Left cardiac atrium (tissue), 4 donors: ENCODE results near the gene CA10. TPM values are rescaled to one million over a fixed set of nuclear protein-coding genes. Genes with fewer than 3 reads are reported as not detected.

Experiments
- ATAC-seq, 2 donors: fragments of 200-7000 bp; cut with Tn5 transposase; one replicate each; pipeline ENCODE4 v1.9.1; 2020; ENCODE audit warnings: mild to moderate bottlenecking in 2 of 2, moderate library complexity in 2 of 2
- DNase-seq: peaks from one replicate; pipeline ENCODE4 v3.0.0-alpha.2; 2020
- intact Hi-C, 2 donors: fragments of 100-400 bp; cut with DNase I; formaldehyde crosslinking; loops; one replicate each; pipeline versions ENCODE4 v1.14.1 to v1.15.1; 2022 to 2023
- total RNA-seq, 2 donors: library from RNA; stranded (reverse); fragmentation: NEBNext Ultra II Directional; extraction: Animal tissue kit (Norgen Biotek cat#: 25700); gene quantifications; one replicate each; pipeline ENCODE4 v1.2.1, GENCODE V29; 2021
- donor health status: DM: no; HTN: yes; CAD: no.
- donor health status: DM: no; HTN: yes; CAD: no; lungs with severe emphysema.
- donor health status: DM: yes; HTN: yes; CAD: no.
- donor health status: Dilated cardiomyopathy.

CA10 gene
- total RNA-seq, 2 donors from 2014 or later: not detected

DNA sequence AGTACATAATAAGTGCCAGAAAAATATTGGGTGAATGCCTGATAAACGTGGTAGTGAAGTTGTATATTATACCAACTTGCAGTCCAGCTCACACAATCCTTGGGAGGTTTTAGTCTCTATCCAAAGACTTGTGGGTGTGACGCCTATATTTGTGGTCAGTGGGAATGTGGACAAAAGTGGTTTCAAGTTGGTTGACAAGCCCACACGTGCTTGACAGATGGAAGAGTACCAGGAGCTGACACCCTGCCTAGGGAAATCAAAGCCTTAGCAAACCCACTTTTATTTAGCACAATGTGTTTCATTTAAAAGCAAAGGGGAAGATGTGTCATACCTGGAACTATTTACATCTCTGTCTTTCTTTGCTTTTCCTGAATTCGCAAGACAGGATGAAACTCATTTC is 79.0 kb downstream of the CA10 start:
- intact Hi-C loops: no loop called here
- no peak for ATAC-seq

DNA sequence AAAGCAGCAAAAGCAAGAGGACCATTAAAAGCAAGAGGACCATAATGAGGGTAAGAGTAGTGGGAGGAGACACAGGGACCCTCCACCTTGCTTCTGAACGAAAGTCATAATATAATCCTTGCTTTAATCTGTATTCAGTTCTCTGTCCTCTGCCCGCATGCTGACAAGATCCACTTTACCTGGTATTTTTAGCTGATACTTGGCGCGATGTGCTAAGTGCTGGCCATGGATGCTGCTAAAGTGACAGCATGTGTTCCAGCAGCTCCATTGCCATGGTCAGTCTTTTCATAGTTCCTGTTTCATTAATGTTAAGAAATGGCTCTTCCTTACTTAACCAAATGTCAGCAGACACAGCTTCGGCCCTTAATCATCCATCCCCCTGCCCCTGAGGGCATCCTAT is 86.8 kb downstream of the CA10 start:
- intact Hi-C loops: no loop called here
- no peak for ATAC-seq
- DNase-seq: no peak

More for the DNA sequence above, 79.0 kb downstream of the CA10 start:
- no peak for DNase-seq

DNA sequence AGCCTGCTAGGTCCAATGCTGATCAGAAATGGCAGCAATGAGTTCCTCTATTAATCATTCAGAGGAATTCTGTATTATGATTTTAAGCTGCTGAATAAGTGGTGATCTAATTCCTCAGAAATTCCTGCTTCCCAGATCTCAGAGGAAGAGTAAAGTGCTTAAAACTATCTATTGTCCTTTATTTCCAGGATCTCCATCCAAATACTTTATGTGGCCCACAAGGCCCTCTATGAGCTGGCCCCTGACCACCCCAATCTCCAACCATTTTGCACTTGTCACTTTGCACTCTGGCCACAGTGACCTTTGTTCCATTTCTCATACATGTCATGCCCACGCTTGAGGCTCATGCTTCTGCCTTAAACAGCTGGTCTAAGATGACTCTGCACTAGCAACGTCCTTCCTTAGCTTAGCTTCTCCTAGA is 93.7 kb downstream of the CA10 start:
- ATAC-seq: no peak
- DNase-seq: no peak
- intact Hi-C loops: loop anchor here in 1 of 2 donors (10.0 kb wide), 1 partner anchor 60 kb away; no protein-coding TSS in a partner anchor

DNA sequence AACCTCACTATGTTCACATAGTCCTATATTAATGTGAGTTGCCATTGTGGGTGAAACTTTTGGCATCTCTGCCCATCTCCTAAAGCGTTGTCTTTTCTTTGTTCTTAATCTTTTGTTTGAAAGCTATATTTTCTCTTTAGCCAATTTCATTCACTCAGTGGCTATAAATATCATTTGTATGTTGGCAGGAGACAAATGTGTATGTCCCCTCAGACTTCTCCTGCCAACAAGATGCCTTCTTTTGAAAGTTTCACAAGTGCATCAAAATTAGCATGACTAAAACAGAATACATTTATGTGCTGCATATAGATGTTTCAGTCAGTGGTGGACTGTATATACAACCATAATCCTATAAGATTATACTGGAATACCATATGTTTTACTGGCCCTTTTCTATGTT is 109.0 kb downstream of the CA10 start:
- intact Hi-C loops: no loop called here
- ATAC-seq (no peak), DNase-seq (no peak)

DNA sequence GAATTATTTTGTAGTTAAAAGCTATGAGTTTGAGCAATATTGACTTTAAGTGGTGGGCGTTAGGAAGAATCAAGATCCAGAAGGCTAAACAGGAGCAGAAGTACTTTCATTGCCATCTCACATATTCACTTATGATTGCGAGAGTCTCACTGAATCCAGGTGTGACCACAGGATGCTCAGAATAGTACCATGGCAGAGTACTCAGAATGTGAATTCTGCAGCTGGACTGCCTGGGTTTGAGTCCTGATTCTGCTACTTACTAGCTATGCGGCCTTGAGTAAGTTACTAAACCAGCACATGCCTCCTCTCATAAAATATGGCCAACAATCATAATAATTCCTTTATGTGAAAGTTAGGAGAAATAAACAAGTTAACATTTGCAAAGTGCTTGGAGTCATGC is 109.5 kb downstream of the CA10 start:
- DNase-seq (no peak), ATAC-seq (no peak)
- intact Hi-C loops: no loop called here

DNA sequence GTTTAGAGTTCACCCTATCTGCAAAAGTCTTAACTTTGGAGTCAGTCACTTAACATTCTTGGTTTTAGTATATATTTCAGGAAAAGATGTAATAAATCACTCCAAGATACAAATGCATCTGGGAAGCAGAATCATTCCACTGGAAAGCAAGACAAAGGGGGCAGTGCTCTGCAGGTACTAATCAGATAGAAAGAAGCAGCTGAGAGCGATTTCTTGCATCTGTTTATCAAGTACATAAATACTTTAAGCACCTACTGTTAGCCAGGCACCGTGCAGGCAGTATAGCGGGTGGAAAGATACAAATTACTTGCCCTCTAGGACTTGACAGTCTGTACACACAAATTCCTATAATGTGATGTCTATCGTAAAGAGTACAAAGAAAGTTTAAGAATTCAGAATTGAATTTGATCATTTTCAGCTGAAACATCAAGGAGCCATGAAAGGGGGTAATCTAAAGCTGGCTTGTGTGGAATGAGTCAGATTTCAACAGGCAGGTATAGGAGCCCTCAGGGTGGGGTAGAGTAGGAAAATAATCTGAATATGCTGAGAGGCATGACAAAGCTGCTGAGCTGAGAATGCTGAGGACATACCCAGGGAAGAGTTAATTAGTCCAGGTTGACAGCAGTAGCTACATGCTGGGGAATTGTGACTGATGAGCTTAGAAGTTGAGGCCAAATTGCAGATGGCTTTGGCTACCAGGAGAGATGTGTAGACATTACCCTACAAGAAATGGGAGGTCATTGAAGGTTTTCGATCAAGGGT is 110.2 kb downstream of the CA10 start:
- no peak for ATAC-seq
- no peak for DNase-seq
- intact Hi-C loops: no loop called here

DNA sequence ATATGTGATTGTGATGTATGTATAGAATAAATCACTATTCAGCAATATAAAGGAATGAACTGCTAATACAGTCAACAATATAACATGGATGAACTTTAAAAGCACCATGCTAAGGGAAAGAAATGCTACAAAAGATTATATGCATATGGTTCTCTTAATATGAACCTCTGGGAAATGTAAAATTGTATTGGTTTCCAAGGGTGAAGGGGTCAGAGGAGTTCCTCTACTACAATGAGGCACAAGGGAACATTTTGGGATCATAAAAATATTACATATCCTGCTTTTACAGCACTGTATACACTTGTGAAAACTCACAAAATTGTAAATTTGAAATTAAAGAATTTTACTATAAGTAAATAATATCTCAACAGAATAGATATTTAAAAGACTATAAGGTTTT is 111.4 kb downstream of the CA10 start:
- no peak for ATAC-seq
- no peak for DNase-seq
- intact Hi-C loops: no loop called here

DNA sequence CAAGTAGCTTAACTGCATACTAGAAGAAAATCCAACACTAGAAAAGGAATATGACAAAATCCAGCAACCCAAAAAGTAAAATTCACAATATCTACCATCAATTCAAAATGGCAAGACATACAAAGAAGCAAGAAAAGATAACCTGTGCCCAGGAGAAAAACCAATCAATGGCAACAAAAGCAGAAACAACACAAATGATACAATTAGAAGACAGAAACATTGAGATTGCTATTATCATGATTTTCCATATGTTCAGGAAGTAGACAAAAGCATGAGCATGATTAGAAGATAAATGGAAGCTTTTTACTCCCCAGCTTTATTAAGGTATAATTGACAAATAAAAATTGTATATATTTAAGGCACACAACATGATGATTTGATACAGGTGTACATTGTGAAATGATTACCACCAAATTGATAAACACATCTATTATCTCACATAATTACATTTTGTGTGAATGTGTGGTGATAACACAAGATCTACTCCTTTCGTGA is 117.3 kb downstream of the CA10 start:
- no peak for ATAC-seq
- DNase-seq: no peak
- intact Hi-C loops: no loop called here

DNA sequence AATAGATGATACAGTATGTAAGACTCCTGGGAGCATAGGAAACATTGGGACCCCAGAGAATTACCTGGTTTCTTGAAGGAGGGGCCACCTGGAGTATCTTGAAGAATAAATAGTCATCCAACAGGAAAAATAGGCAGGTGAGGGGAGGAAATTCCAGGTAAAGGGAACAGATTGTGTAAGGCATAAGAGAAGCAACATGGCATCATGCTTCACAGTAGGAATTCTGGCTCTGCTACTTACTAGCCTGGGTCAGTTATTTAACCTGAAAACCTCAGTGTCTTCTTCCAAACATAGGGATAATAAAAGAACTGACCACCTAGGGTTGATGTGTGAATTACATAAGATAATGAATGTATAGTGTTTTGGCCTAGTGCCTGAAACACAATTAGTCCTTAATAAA is 122.1 kb downstream of the CA10 start:
- ATAC-seq (no peak), DNase-seq (no peak)
- intact Hi-C loops: no loop called here

DNA sequence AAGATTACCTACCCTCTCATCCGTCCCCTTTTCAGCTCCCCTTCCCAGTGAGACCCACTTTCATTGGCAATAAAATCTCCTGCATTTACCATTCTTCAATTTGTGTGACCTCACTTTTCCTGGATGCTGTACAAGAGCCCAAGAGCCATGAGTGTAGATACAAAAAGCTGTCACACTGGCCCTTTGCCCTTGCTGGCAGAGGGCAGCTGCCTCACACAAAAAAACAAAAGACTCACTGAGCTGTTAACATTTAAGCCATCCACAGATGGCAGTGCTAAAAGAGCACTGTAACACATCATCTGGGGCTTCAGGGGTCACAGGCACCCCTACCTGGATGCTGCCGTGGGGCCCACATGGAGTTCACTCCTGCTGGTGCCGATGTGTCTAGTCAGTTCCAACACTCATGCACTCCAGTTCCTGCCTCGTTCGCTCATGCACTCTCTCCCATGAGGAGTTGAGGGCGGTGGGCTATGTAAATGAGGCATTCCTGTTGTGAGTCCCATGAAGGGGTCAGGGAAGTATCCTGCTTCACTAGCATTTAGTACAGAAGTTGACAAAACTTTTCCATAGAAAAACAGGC is 123.1 kb downstream of the CA10 start:
- DNase-seq (no peak), ATAC-seq (no peak)
- intact Hi-C loops: no loop called here

DNA sequence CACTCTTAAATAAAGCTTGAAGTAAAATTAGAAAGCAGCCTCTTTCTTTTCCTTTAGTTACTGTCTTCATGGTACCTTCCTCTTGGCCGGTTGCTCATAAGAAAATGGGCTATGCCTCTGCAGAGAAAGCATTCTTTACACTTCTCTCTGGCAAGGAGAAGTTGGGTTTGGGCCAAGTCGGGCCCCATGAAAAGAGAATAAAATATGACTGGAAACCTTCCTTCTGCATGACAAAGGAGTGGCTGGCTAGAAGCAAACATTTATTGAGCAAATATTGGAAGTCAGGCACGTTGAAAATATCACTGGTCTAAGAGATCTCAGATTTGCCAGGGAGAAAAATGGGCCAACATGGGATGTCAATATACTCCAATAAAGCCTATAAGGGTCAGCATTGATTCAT is 126.1 kb downstream of the CA10 start:
- no peak for ATAC-seq
- DNase-seq: no peak
- intact Hi-C loops: no loop called here

DNA sequence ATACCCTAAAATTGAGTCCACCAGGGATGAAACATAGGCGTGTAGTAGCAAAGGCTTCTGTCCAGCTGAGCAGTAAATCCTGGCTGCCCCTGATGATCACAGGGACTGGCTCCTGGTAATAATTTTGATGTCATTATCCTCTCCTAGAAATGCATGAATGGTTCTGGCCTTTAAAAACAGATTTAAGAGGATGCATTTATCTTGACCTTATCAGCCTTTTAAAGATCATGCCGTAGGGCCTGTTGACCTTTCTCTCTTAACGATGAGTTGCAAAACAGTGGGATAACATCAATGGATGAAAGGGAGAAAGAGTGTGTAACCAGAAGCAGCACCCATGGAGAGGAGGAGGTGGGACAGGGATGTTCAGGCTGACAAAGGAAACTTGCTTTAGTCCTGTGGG is 128.5 kb downstream of the CA10 start:
- intact Hi-C loops: no loop called here
- DNase-seq (no peak), ATAC-seq (no peak)

DNA sequence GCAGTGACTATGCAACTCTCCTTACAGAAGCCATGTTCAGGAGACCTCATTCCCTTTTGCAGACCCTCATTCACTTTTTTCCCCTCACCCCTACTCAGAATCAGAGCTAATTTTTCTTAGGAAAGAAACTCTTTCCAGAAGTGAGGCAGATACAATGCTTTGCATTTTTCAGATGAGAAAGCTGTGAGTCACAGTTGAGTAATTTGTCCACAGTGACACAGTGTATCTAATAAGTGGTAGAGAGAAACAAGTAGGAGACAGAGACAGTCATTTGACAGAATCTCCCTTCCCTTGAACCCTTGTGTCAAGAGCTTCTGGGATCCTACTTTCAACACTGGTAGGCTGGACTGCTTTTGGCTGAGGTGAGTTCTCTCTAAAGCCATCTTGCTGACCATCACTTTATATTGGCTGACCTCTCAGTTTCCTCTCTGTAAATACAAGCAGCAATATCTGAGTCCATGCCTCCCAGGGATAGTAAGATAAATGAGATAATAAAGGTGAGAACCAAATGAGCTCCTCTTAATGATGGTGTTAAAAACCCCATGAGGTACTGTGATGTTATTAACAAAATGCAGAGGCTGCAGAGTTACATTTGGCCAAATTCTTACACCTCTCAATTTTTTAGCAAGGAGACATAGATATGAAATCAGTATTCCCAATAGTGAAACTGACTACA is 130.8 kb downstream of the CA10 start:
- DNase-seq (no peak), ATAC-seq (no peak)
- intact Hi-C loops: no loop called here

DNA sequence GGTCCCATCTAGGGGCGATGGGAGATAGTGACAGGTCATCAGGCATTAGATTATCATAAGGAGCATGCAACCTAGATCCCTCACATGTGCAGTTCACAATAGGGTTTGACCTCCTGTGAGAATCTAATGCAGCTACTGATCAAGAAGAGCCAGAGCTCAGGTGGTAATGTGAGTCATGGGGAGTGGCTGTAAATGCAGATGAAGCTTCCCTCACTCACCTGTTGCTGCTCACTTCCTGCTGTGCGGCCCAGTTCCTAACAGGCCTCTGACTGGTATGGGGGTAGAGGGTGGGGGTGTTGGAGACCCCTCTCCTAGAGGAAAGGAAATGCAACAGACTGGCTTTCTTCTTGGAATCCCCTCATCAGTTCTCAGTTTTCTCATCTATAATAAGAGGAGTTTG is 131.4 kb downstream of the CA10 start:
- ATAC-seq: no peak
- DNase-seq: no peak
- intact Hi-C loops: no loop called here

DNA sequence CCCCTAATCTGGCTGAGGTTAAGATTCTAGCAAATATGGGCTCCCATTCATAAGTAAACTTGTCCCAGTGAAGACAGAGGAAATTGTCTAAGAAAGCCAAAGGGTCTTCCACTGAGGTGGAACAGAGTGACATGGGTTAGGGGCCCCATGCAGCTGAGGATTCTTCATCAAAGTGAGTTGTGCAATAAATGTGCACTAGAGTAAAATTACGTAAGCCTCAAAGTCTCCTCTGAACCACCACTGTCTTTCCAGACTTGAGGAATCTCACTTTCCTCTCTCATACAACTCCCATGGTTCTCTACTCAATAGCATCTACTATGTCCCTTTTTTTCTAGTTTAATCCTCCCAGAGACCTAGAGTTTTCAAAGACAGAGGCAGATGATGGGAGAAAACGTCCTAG is 132.4 kb downstream of the CA10 start:
- no peak for DNase-seq
- intact Hi-C loops: no loop called here
- no peak for ATAC-seq

DNA sequence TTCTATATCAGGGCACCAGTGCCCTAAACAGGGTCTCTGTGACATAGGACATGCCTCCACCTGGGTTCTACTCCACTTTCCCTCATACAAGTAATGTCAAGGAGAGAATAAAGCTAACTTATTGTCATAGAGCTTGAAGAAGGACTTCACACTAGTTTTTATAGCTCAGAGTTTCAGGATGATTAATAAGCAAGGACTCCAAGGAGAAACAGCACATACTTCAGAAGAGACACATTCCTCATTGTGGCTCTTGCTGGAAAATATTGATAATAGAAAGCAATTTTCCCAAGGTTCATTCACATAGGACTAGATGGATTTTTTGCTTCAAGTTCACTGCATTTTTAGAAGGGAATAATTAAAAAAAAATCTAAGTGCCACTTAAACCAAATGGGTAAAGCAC is 133.3 kb downstream of the CA10 start:
- ATAC-seq: no peak
- intact Hi-C loops: no loop called here
- DNase-seq: no peak

DNA sequence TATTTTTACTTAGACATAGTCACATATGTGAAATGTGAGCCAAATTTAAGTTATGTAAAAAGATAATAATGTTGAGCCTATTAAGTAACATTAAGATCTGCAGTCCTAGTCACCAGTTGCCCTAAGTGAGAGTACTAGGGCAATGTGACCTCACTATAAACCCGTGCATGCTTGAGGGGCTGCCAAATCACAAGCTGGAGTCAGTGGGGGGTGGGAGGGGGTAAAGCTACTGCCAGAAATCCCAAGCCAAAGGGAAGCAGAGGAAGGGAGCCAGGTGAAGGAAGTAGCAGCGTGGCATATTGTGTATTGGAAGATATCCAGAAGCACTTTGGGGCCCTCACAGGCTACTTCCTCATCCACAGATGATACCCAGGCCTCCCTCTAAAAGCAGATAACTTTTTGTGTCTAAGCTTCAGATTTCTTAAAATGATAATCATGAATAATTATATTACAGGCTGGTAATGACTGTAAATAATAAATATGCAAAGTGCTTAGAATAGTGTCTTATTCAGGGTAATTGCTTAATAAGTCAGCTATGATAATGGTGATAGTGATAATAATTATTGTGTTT is 134.1 kb downstream of the CA10 start:
- intact Hi-C loops: no loop called here
- ATAC-seq: no peak

DNA sequence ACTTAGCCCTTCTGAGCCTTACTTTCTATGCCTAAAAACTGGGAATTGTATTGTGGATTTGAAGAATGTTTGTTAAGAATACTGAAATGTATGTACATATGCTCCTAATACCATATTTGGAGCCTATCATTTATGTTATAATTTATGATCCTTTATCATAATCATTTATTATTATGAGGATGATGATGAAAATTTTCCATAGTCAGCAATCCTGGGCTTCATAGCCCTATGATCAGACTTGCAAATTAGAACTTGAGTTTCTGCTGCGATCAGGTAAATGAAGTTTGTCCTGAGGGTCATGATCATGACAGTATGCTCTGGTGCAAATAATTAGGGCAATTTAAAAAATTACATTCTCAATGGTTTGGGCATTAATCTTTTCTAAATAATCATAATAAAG is 147.4 kb downstream of the CA10 start:
- intact Hi-C loops: no loop called here
- DNase-seq: no peak
- ATAC-seq: no peak

More for the DNA sequence above, 134.1 kb downstream of the CA10 start:
- DNase-seq: no peak

DNA sequence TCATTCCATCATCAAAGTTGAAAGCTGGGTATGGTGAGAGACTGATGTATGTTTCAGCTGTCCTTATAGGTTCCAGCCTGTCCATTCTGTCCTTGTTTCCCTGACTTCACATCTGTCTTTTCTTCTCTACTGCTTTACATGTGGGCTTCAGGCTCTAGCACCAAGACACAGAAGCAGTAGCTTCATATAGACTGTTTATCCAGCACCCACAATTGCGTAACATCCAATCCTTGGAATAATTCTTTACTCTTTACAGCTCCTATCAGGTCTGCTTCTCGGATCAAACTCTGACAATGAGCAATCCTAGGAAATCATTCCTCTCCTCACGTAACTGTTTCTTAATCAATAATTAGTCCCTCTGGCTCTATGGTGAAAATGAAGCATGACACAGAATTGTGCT is 158.9 kb downstream of the CA10 start:
- ATAC-seq (no peak), DNase-seq (no peak)
- intact Hi-C loops: no loop called here

DNA sequence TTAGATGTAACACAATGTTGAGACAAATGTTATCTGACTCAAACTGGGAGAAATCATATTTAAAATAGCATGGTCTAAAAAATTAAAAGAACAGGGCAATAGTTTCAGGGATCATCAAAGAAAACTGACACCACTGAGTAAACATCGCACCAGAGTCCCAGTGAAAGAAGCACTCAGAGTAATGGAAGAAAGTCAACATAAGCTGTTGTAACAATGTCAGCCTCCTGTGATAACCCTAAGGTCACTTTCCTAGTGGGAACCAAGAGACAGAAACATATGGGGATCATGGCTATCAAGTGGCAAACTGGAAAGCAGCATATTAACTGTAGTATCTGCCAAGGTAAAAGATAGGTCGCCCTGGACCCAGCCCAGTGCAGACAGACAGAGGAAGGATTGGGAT is 160.8 kb downstream of the CA10 start:
- no peak for ATAC-seq
- DNase-seq: no peak
- intact Hi-C loops: no loop called here
